Measurements from ENCODE around the gene TMEM247.

TMEM247 gene

GRCh38 chr2:46477925-46478324 is 1.4 kb upstream of the TMEM247 start:
- no peak overlapping the region for H3K23ac ChIP-seq (ENCODE audit: low read length)
- no peak overlapping the region for H2BK15ac ChIP-seq (replicated peaks; ENCODE audit: low read depth)
- no peak overlapping the region for H4K8ac ChIP-seq (ENCODE audit: low read depth, low read length)
- no peak overlapping the region for H3K4me3 ChIP-seq (ENCODE audit: low read length)
- H2AK5ac ChIP-seq (ENCODE audit: low read length), result no peak overlapping the region
- H4K5ac ChIP-seq (ENCODE audit: low read length), result no peak overlapping the region
- H3K4ac ChIP-seq (ENCODE audit: low read depth, low read length), result no peak overlapping the region
- no peak overlapping the region for H3K18ac ChIP-seq (ENCODE audit: low read length)
- no peak overlapping the region for H3K4me2 ChIP-seq (ENCODE audit: low read length)
- H2BK120ac ChIP-seq (ENCODE audit: low read depth, low read length), result no peak overlapping the region
- WGBS (ENCODE audit: extremely low coverage, insufficient coverage, low lambda C conversion rate), result no CpG with 5 or more reads among the region's 10 CpGs
- no peaks in the 10 kb centered on the region for H3K36me3 ChIP-seq (ENCODE audit: control insufficient read depth, insufficient read depth, low read length)
- no peaks in the 10 kb centered on the region for H3K79me1 ChIP-seq (ENCODE audit: low read length)
- H3K27me3 ChIP-seq (ENCODE audit: insufficient read depth, low read length, poor library complexity), result no peaks in the 10 kb centered on the region
- H2BK5ac ChIP-seq (ENCODE audit: low read length), result no peak overlapping the region
- no peak overlapping the region for H3K27ac ChIP-seq (ENCODE audit: low read depth, low read length)
- no peak overlapping the region for H3K56ac ChIP-seq (ENCODE audit: low read length)
- H3K9ac ChIP-seq (ENCODE audit: low read length), result no peak overlapping the region
- DNase-seq, result no peak
- H3K4me1 ChIP-seq (ENCODE audit: control insufficient read depth, low read depth, low read length), result no peaks in the 10 kb centered on the region
- no peaks in the 10 kb centered on the region for H3K79me2 ChIP-seq (ENCODE audit: control insufficient read depth, insufficient read depth, low read length)

- Histone ChIP-seq H3K4me2 (ENCODE audit: low read length) (no peak overlapping the region), H3K4me3 (ENCODE audit: low read length) (no peak overlapping the region), H2BK15ac (replicated peaks; ENCODE audit: low read depth) (no peak overlapping the region), H3K4ac (ENCODE audit: low read depth, low read length) (no peak overlapping the region), H3K4me1 (ENCODE audit: control insufficient read depth, low read depth, low read length) (no peaks in the 10 kb centered on the region), H3K56ac (ENCODE audit: low read length) (no peak overlapping the region), H3K9ac (ENCODE audit: low read length) (no peak overlapping the region), H3K36me3 (ENCODE audit: control insufficient read depth, insufficient read depth, low read length) (no peaks in the 10 kb centered on the region), H3K18ac (ENCODE audit: low read length) (no peak overlapping the region), H2BK5ac (ENCODE audit: low read length) (no peak overlapping the region), H2BK120ac (ENCODE audit: low read depth, low read length) (no peak overlapping the region), H3K79me2 (ENCODE audit: control insufficient read depth, insufficient read depth, low read length) (no peaks in the 10 kb centered on the region), H3K27ac (ENCODE audit: low read depth, low read length) (no peak overlapping the region), H3K27me3 (ENCODE audit: insufficient read depth, low read length, poor library complexity) (no peaks in the 10 kb centered on the region), H3K79me1 (ENCODE audit: low read length) (no peaks in the 10 kb centered on the region), H3K23ac (ENCODE audit: low read length) (no peak overlapping the region), H4K5ac (ENCODE audit: low read length) (no peak overlapping the region), H2AK5ac (ENCODE audit: low read length) (no peak overlapping the region), H4K8ac (ENCODE audit: low read depth, low read length) (no peak overlapping the region)
- no peak for DNase-seq
- no CpG with 5 or more reads among the region's 24 CpGs for WGBS (ENCODE audit: extremely low coverage, insufficient coverage, low lambda C conversion rate)
These were observed 1.2 kb downstream of the TMEM247 start for GRCh38 chr2:46480562-46480961.

GRCh38 chr2:46481198-46482193 is 2.1 kb downstream of the TMEM247 start:
- Histone ChIP-seq H3K4me2 (ENCODE audit: low read length) (no peak overlapping the region), H3K79me2 (ENCODE audit: control insufficient read depth, insufficient read depth, low read length) (no peaks in the 10 kb centered on the region), H2BK120ac (ENCODE audit: low read depth, low read length) (no peak overlapping the region), H4K5ac (ENCODE audit: low read length) (no peak overlapping the region), H3K9ac (ENCODE audit: low read length) (no peak overlapping the region), H3K4ac (ENCODE audit: low read depth, low read length) (no peak overlapping the region), H4K8ac (ENCODE audit: low read depth, low read length) (no peak overlapping the region), H3K27me3 (ENCODE audit: insufficient read depth, low read length, poor library complexity) (no peaks in the 10 kb centered on the region), H3K23ac (ENCODE audit: low read length) (no peak overlapping the region), H2BK5ac (ENCODE audit: low read length) (no peak overlapping the region), H2BK15ac (replicated peaks; ENCODE audit: low read depth) (no peak overlapping the region), H3K18ac (ENCODE audit: low read length) (no peak overlapping the region), H3K4me3 (ENCODE audit: low read length) (no peak overlapping the region), H3K36me3 (ENCODE audit: control insufficient read depth, insufficient read depth, low read length) (no peaks in the 10 kb centered on the region), H3K79me1 (ENCODE audit: low read length) (no peaks in the 10 kb centered on the region), H2AK5ac (ENCODE audit: low read length) (no peak overlapping the region), H3K56ac (ENCODE audit: low read length) (no peak overlapping the region), H3K27ac (ENCODE audit: low read depth, low read length) (no peak overlapping the region), H3K4me1 (ENCODE audit: control insufficient read depth, low read depth, low read length) (no peaks in the 10 kb centered on the region)
- WGBS (ENCODE audit: extremely low coverage, insufficient coverage, low lambda C conversion rate), result no CpG with 5 or more reads among the region's 6 CpGs
- DNase-seq, result no peak

DNA sequence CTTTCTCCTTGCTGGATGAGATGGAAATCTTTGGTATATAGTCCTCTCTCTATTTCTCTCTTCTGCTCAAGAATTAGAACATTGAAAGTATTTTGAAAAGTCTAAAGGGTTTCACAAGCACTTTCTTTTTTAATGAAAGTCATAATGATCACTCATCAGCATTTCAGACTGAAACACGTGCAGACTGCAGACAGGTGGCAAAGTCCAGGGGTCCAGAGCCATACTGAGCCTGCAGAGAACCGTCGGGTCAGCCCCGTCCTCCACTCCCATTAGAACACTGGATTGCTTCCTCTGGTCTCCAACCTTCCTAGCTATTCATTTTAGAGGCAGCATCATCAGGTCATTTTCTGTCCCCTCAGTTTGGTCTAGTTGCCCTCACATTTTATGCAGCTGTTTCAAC is 3.1 kb downstream of the TMEM247 start:
- no peak overlapping the region for H3K9ac ChIP-seq (ENCODE audit: low read length)
- no peak overlapping the region for H3K4me3 ChIP-seq (ENCODE audit: low read length)

GRCh38 chr2:46485002-46485401 is 5.6 kb downstream of the TMEM247 start:
- no peak for DNase-seq
- Histone ChIP-seq H3K23ac (ENCODE audit: low read length) (no peak overlapping the region), H3K4me2 (ENCODE audit: low read length) (no peak overlapping the region), H3K4me3 (ENCODE audit: low read length) (no peak overlapping the region), H3K9ac (ENCODE audit: low read length) (no peak overlapping the region), H3K4ac (ENCODE audit: low read depth, low read length) (no peak overlapping the region), H3K79me1 (ENCODE audit: low read length) (no peaks in the 10 kb centered on the region), H4K8ac (ENCODE audit: low read depth, low read length) (no peak overlapping the region), H2BK15ac (replicated peaks; ENCODE audit: low read depth) (no peak overlapping the region), H3K79me2 (ENCODE audit: control insufficient read depth, insufficient read depth, low read length) (no peaks in the 10 kb centered on the region), H2BK5ac (ENCODE audit: low read length) (no peak overlapping the region), H3K27me3 (ENCODE audit: insufficient read depth, low read length, poor library complexity) (no peaks in the 10 kb centered on the region), H3K27ac (ENCODE audit: low read depth, low read length) (no peak overlapping the region), H2BK120ac (ENCODE audit: low read depth, low read length) (no peak overlapping the region), H3K36me3 (ENCODE audit: control insufficient read depth, insufficient read depth, low read length) (no peaks in the 10 kb centered on the region), H4K5ac (ENCODE audit: low read length) (no peak overlapping the region), H2AK5ac (ENCODE audit: low read length) (no peak overlapping the region), H3K56ac (ENCODE audit: low read length) (no peak overlapping the region), H3K18ac (ENCODE audit: low read length) (no peak overlapping the region), H3K4me1 (ENCODE audit: control insufficient read depth, low read depth, low read length) (peaks cover under 1% of the 10 kb centered on the region)
- WGBS (ENCODE audit: extremely low coverage, insufficient coverage, low lambda C conversion rate), result no CpG with 5 or more reads among the region's 5 CpGs

More for the DNA sequence above, 3.1 kb downstream of the TMEM247 start:
- no peak overlapping the region for H3K18ac ChIP-seq (ENCODE audit: low read length)
- H3K36me3 ChIP-seq (ENCODE audit: control insufficient read depth, insufficient read depth, low read length), result no peaks in the 10 kb centered on the region
- H2BK120ac ChIP-seq (ENCODE audit: low read depth, low read length), result no peak overlapping the region
- no CpG with 5 or more reads among the region's 4 CpGs for WGBS (ENCODE audit: extremely low coverage, insufficient coverage, low lambda C conversion rate)
- H3K27ac ChIP-seq (ENCODE audit: low read depth, low read length), result no peak overlapping the region
- no peak overlapping the region for H3K56ac ChIP-seq (ENCODE audit: low read length)
- no peak overlapping the region for H2BK5ac ChIP-seq (ENCODE audit: low read length)
- no peak overlapping the region for H3K4ac ChIP-seq (ENCODE audit: low read depth, low read length)
- H2AK5ac ChIP-seq (ENCODE audit: low read length), result no peak overlapping the region
- H2BK15ac ChIP-seq (replicated peaks; ENCODE audit: low read depth), result no peak overlapping the region
- no peaks in the 10 kb centered on the region for H3K79me2 ChIP-seq (ENCODE audit: control insufficient read depth, insufficient read depth, low read length)
- H3K27me3 ChIP-seq (ENCODE audit: insufficient read depth, low read length, poor library complexity), result no peaks in the 10 kb centered on the region
- H3K4me1 ChIP-seq (ENCODE audit: control insufficient read depth, low read depth, low read length), result no peaks in the 10 kb centered on the region
- no peaks in the 10 kb centered on the region for H3K79me1 ChIP-seq (ENCODE audit: low read length)
- no peak overlapping the region for H4K5ac ChIP-seq (ENCODE audit: low read length)
- H3K23ac ChIP-seq (ENCODE audit: low read length), result no peak overlapping the region
- no peak overlapping the region for H4K8ac ChIP-seq (ENCODE audit: low read depth, low read length)
- H3K4me2 ChIP-seq (ENCODE audit: low read length), result no peak overlapping the region
- no peak for DNase-seq

Data from mesendoderm (in vitro differentiated cells).